Measurements from ENCODE around the gene ALDH6A1.

DNA sequence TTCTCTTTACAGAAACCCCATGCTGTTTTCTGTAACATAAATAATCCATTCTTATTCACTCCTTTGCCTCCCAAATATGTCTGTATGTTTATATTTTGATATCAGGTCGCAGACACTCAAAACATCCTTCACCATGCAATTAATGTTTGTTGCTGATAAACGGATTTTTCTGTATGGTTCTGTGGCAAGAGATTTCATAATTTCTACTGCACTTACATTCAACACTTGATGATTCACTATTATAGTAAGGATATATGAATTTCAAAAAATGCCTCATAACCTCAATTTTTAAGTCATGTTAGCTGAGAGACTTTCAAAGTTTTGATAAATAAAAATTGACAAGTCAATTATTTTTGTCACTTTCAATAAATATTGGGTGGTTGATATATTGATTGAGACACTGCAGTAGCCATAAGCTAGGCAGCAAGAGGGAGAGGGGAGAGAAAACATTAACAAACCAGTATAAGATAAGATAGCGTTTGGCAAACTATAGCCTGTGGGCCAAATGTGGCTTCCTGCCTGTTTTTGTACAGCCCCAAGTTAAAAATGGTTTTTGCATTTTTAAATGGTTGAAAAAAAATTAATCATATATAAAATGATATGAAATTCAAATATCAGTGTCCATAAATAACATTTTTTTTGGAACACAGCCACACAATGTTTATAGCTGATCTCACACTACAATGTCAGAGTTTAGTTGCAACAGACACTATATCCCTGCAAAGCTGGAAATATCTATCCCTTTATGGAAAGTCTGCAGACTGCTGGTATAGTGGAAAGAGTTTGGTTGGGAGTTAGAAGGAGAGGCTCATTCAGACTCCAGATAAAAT, 18.3 kb downstream of the ALDH6A1 start:
- TF ChIP-seq, protein P1, sequence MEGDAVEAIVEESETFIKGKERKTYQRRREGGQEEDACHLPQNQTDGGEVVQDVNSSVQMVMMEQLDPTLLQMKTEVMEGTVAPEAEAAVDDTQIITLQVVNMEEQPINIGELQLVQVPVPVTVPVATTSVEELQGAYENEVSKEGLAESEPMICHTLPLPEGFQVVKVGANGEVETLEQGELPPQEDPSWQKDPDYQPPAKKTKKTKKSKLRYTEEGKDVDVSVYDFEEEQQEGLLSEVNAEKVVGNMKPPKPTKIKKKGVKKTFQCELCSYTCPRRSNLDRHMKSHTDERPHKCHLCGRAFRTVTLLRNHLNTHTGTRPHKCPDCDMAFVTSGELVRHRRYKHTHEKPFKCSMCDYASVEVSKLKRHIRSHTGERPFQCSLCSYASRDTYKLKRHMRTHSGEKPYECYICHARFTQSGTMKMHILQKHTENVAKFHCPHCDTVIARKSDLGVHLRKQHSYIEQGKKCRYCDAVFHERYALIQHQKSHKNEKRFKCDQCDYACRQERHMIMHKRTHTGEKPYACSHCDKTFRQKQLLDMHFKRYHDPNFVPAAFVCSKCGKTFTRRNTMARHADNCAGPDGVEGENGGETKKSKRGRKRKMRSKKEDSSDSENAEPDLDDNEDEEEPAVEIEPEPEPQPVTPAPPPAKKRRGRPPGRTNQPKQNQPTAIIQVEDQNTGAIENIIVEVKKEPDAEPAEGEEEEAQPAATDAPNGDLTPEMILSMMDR (IDR thresholded peaks at IDR 0.05): no peak
- no peak for TF ChIP-seq EZH2 (IDR thresholded peaks at IDR 0.05; ENCODE audit: borderline replicate concordance, insufficient read depth, low read depth, low read length, poor library complexity, severe bottlenecking)

Measured in B cell (primary cell).